Endothelial cell of umbilical vein (primary cell): ENCODE data around the gene EPS8. TPM values are rescaled to one million over a fixed set of nuclear protein-coding genes. Genes with fewer than 3 reads are reported as not detected.

Source experiments
- BruUV-seq: library from RNA; stranded (reverse); fragments of 400-500 nt; replicated peaks from 2 replicates; lab custom pipeline; 2021; lab: Mats Ljungman, UMichigan
- CTCF ChIA-PET: fragments of 300-600, 350-600 bp; sonication (Branson Sonifier 250); formaldehyde crosslinking; loops from one replicate; lab custom pipeline; 2021; ENCODE audit warnings: antibody characterized with exemption, inconsistent platforms; lab: Charles Lee
- POLR2A ChIA-PET: fragments of 300-600, 350-600 bp; sonication (Branson Sonifier 250); formaldehyde crosslinking; loops from one replicate; lab custom pipeline; 2021; ENCODE audit warnings: antibody characterized with exemption, inconsistent platforms; lab: Charles Lee
- DNase-seq: peaks from one replicate; pipeline ENCODE4 v3.0.0-alpha.2; 2011; ENCODE audit warnings: low read depth, low spot score
- FAIRE-seq: peaks from 2 replicates; lab custom pipeline; 2011; peaks lifted over from hg19 to GRCh38; lab: Jason Lieb, UNC
- H2AFZ ChIP-seq: 2 replicates; pipeline ENCODE4 v1.6.0; 2012; ENCODE audit warnings: low read depth, low read length, control low read depth, inconsistent platforms
- H3K27ac ChIP-seq: 2 replicates; pipeline ENCODE4 v1.5.1; 2011; ENCODE audit warnings: low read depth, mild to moderate bottlenecking, control low read depth, low read length, moderate library complexity; ENCODE audit not compliant: insufficient read depth
- H3K27me3 ChIP-seq, 2 experiments: 2 replicates each; pipeline versions ENCODE4 v1.6.0 to v1.6.1; 2011; ENCODE audit warnings: low read length in 2 of 2, mixed read lengths in 1 of 2; ENCODE audit not compliant: control insufficient read depth in 2 of 2, insufficient read depth in 2 of 2
- H3K36me3 ChIP-seq, 2 experiments: 2 replicates in 1 of 2; 3 replicates in 1 of 2; pipeline ENCODE4 v1.5.1; 2011; ENCODE audit warnings: low read length in 2 of 2, mild to moderate bottlenecking in 1 of 2, moderate library complexity in 1 of 2; ENCODE audit not compliant: control insufficient read depth in 2 of 2, insufficient read depth in 2 of 2; ENCODE audit errors: extremely low read depth in 1 of 2
- H3K4me1 ChIP-seq: 3 replicates; pipeline ENCODE4 v1.5.1; 2011; ENCODE audit warnings: mild to moderate bottlenecking, low read length; ENCODE audit not compliant: control insufficient read depth, insufficient read depth; ENCODE audit errors: extremely low read depth
- H3K4me2 ChIP-seq: 2 replicates; pipeline ENCODE4 v1.6.1; 2011; ENCODE audit warnings: low read length, control low read depth, mixed read lengths; ENCODE audit not compliant: insufficient read depth
- H3K4me3 ChIP-seq, 3 experiments: fragments of 200-600 bp in 1 of 3; sonication (generic), shearing (Covaris generic) in 1 of 3; replicated peaks in 1 of 3; 2 replicates each; pipeline ENCODE4 v1.5.1; 2011 to 2016; ENCODE audit warnings: control low read depth in 3 of 3, low read length in 3 of 3, mild to moderate bottlenecking in 2 of 3, inconsistent platforms in 1 of 3, low read depth in 1 of 3, moderate library complexity in 1 of 3; ENCODE audit not compliant: insufficient read depth in 1 of 3
- H3K79me2 ChIP-seq: 2 replicates; pipeline ENCODE4 v1.6.0; 2012; ENCODE audit warnings: low read length, inconsistent platforms; ENCODE audit not compliant: control insufficient read depth, insufficient read depth
- H3K9ac ChIP-seq: replicated peaks from 2 replicates; pipeline ENCODE3; 2011; ENCODE audit warnings: low read length, control low read depth; ENCODE audit not compliant: insufficient read depth; ENCODE audit errors: extremely low read depth
- H3K9me1 ChIP-seq: replicated peaks from 3 replicates; pipeline ENCODE4 v1.6.0; 2011; ENCODE audit warnings: mild to moderate bottlenecking, low read length; ENCODE audit not compliant: control insufficient read depth, insufficient read depth; ENCODE audit errors: extremely low read depth
- H3K9me3 ChIP-seq: replicated peaks from 2 replicates; pipeline ENCODE4 v1.5.1; 2012; ENCODE audit warnings: low read length, inconsistent platforms; ENCODE audit not compliant: control insufficient read depth, insufficient read depth
- H4K20me1 ChIP-seq: replicated peaks from 2 replicates; pipeline ENCODE3; 2011; ENCODE audit warnings: mild to moderate bottlenecking, low read length; ENCODE audit not compliant: control insufficient read depth, insufficient read depth; ENCODE audit errors: extremely low read depth
- CTCF ChIP-seq, 2 donors: IDR thresholded peaks; 1 replicate in 1 of 2; 2 replicates in 1 of 2; pipeline ENCODE4 v1.5.1; 2011; ENCODE audit warnings: low read length in 2 of 2, mild to moderate bottlenecking in 2 of 2, moderate library complexity in 2 of 2, control low read depth in 1 of 2, inconsistent platforms in 1 of 2, low read depth in 1 of 2; ENCODE audit not compliant: insufficient read depth in 1 of 2; ENCODE audit errors: extremely low read depth in 1 of 2
- EZH2 ChIP-seq: IDR thresholded peaks from 2 replicates; pipeline ENCODE4 v1.6.1; 2012; ENCODE audit warnings: borderline replicate concordance, low read depth, mild to moderate bottlenecking, moderate library complexity, low read length, inconsistent platforms; ENCODE audit not compliant: severe bottlenecking
- FOS ChIP-seq: IDR thresholded peaks from 2 replicates; pipeline ENCODE4 v1.6.1; 2011; ENCODE audit warnings: mild to moderate bottlenecking, low read length, moderate library complexity, borderline replicate concordance; ENCODE audit not compliant: insufficient read depth
- GATA2 ChIP-seq: IDR thresholded peaks from 2 replicates; pipeline ENCODE4 v1.7.0; 2011; ENCODE audit warnings: low read depth, mild to moderate bottlenecking, moderate library complexity, mixed read lengths, low read length; ENCODE audit not compliant: insufficient read length, insufficient read depth
- JUN ChIP-seq: IDR thresholded peaks from 2 replicates; pipeline ENCODE4 v1.6.1; 2011; ENCODE audit warnings: borderline replicate concordance, low read depth; ENCODE audit not compliant: insufficient read length, insufficient read depth
- MAX ChIP-seq: IDR thresholded peaks from 2 replicates; pipeline ENCODE4 v1.6.1; 2011; ENCODE audit not compliant: insufficient read depth, insufficient read length
- MYC ChIP-seq: IDR thresholded peaks from one replicate; pipeline ENCODE4 v1.6.1; 2011; ENCODE audit warnings: mild to moderate bottlenecking, low read depth, low read length
- POLR2A ChIP-seq: IDR thresholded peaks from 2 replicates; pipeline ENCODE4 v1.6.1; 2012; ENCODE audit warnings: low read depth, mild to moderate bottlenecking, control low read depth, low read length
- POLR2AphosphoS5 ChIP-seq: IDR thresholded peaks from 2 replicates; pipeline ENCODE4 v1.6.1; 2012; ENCODE audit warnings: low read depth, mild to moderate bottlenecking, control low read depth, low read length, moderate library complexity; ENCODE audit not compliant: insufficient read depth
- dilution Hi-C: fragments of 300-500 bp; cut with MboI; formaldehyde crosslinking; loops from one replicate; pipeline ENCODE4 v1.15.0; 2019; ENCODE audit warnings: low sequenced_read_pairs; ENCODE audit not compliant: extremely low pct_ligation_motif_present
- intact Hi-C: fragments of 100-400 bp; cut with micrococcal nuclease; formaldehyde crosslinking; loops from one replicate; pipeline ENCODE4 v1.10.0; 2022
- polyA plus RNA-seq, 4 experiments: library from polyadenylated mRNA; depleted of rRNA in 3 of 4; stranded (reverse) in 3 of 4; unstranded in 1 of 4; fragments of >200 nt; gene quantifications; 2 replicates each; pipeline versions ENCODE4 v1.2.1 to v1.2.3, GENCODE V29; 2011 to 2012; ENCODE audit warnings: missing spikeins in 1 of 4
- total RNA-seq: library from RNA; stranded (reverse); gene quantifications from 2 replicates; pipeline ENCODE4 v1.2.3, GENCODE V29; 2021

The EPS8 gene
- total and polyA plus RNA-seq, 2 donors (not counting 3 experiments of a cell fraction or from before 2014, with no cell fraction given) = 8.4 to 11.9 TPM

GRCh38 chr12:15728118-15728598 is 61.0 kb downstream of the EPS8 start:
- no peak overlapping the region for H3K4me3 ChIP-seq
- H3K9ac ChIP-seq = peak overlapping the region; percentile 43
- POLR2A ChIA-PET = no interaction called here
- intact Hi-C loops (loop anchor here (2.0 kb wide), 1 partner anchor 27 kb away; no protein-coding TSS in a partner anchor), dilution Hi-C loops (no loop called here)
- H3K36me3 ChIP-seq = no peaks in the 10 kb centered on the region
- H3K27me3 ChIP-seq = no peaks in the 10 kb centered on the region
- H4K20me1 ChIP-seq = no peaks in the 10 kb centered on the region
- TF ChIP-seq FOS (peak; percentile 61), JUN (no peak)
- BruUV-seq = no TSS peak
- peak overlapping the region; percentile 92 for H2AFZ ChIP-seq
- CTCF ChIA-PET = interaction anchor here (0.6 to 1.3 kb wide), 2 partner anchors 13 to 137 kb away, joined by 3 to 6 read pairs; no protein-coding TSS in a partner anchor
- DNase-seq (peak; percentile 85), FAIRE-seq (peak; percentile 46)
- peak overlapping the region; percentile 79 for H3K27ac ChIP-seq
- no peaks in the 10 kb centered on the region for H3K79me2 ChIP-seq
- H3K4me2 ChIP-seq = peak overlapping the region; percentile 63
- H3K4me1 ChIP-seq = peaks cover 9% of the 10 kb centered on the region
- H3K9me3 ChIP-seq = no peaks in the 10 kb centered on the region
- H3K9me1 ChIP-seq = no peaks in the 10 kb centered on the region

GRCh38 chr12:15726878-15727150 is 62.4 kb downstream of the EPS8 start:
- dilution Hi-C loops (no loop called here), intact Hi-C loops (no loop called here)
- Histone ChIP-seq H3K4me2 (no peak overlapping the region), H3K4me3 (no peak overlapping the region), H3K79me2 (no peaks in the 10 kb centered on the region), H3K27ac (no peak overlapping the region), H3K9me1 (no peaks in the 10 kb centered on the region), H3K9me3 (no peaks in the 10 kb centered on the region), H3K27me3 (no peaks in the 10 kb centered on the region), H4K20me1 (no peaks in the 10 kb centered on the region), H3K4me1 (peaks cover 9% of the 10 kb centered on the region), H3K36me3 (no peaks in the 10 kb centered on the region), H2AFZ (no peak overlapping the region), H3K9ac (no peak overlapping the region)
- TF ChIP-seq GATA2 (no peak), MAX (no peak), FOS (no peak), POLR2A (no peak), POLR2AphosphoS5 (no peak), JUN (no peak), EZH2 (no peak), CTCF (IDR thresholded peaks at IDR 0.05; ENCODE audit: extremely low read depth in 1 of 2, insufficient read depth in 1 of 2, low read depth in 1 of 2, low read length in 2 of 2) (no peak), MYC (no peak)
- ChIA-PET CTCF (interaction anchor here (1.5 kb wide), 1 partner anchor 142 kb away, joined by 5 read pairs; no protein-coding TSS in a partner anchor), POLR2A (interaction anchor here (0.6 kb wide), 1 partner anchor 27 kb away, joined by 3 read pairs; no protein-coding TSS in a partner anchor)
- BruUV-seq = no TSS peak
- FAIRE-seq (no peak), DNase-seq (no peak)
